Uterus (tissue), 4 donors: ENCODE results near the gene PAQR8. TPM values are rescaled to one million over a fixed set of nuclear protein-coding genes. Genes with fewer than 3 reads are reported as not detected.

Experiments used
- DNase-seq, 2 donors: peaks; one replicate each; pipeline ENCODE4 v3.0.0-alpha.2; 2019 to 2020
- H3K27ac ChIP-seq, 2 donors: fragments of 200-600 bp; sonication (generic); 1 replicate in 1 of 2; 2 replicates in 1 of 2; pipeline ENCODE4 v1.5.1; 2016 to 2018
- H3K27me3 ChIP-seq, 2 donors: fragments of 200-600 bp; sonication (generic); one replicate each; pipeline ENCODE4 v1.5.1; 2018 to 2019; ENCODE audit warnings: control low read depth in 1 of 2
- H3K36me3 ChIP-seq, 2 donors: fragments of 200-600 bp; sonication (generic); one replicate each; pipeline ENCODE4 v1.5.1; 2019; ENCODE audit warnings: control low read depth in 1 of 2
- H3K4me1 ChIP-seq, 2 donors: fragments of 200-600 bp; sonication (generic); one replicate each; pipeline ENCODE4 v1.5.1; 2018 to 2019; ENCODE audit warnings: control low read depth in 1 of 2
- H3K4me3 ChIP-seq, 2 donors: fragments of 200-600 bp; sonication (generic); 1 replicate in 1 of 2; 2 replicates in 1 of 2; pipeline ENCODE4 v1.5.1; 2018 to 2019; ENCODE audit warnings: mild to moderate bottlenecking in 1 of 2
- H3K9me3 ChIP-seq, 2 donors: fragments of 200-600 bp; sonication (generic); one replicate each; pipeline ENCODE4 v1.5.1; 2019; ENCODE audit warnings: control low read depth in 1 of 2
- CTCF ChIP-seq, 4 experiments: fragments of 200-600 bp in 2 of 4; fragments of 450-650 bp in 2 of 4; sonication (generic) in 2 of 4; IDR thresholded peaks; one replicate each; pipeline ENCODE4 v1.5.1; 2016 to 2019; ENCODE audit warnings: antibody characterized with exemption in 4 of 4, mild to moderate bottlenecking in 2 of 4, moderate library complexity in 1 of 4
- POLR2A ChIP-seq, 2 donors: fragments of 450-650 bp; IDR thresholded peaks; one replicate each; pipeline ENCODE4 v1.6.1; 2016; ENCODE audit warnings: antibody characterized with exemption in 2 of 2, mild to moderate bottlenecking in 1 of 2, moderate library complexity in 1 of 2
- intact Hi-C: fragments of 100-400 bp; cut with DNase I; formaldehyde crosslinking; loops from one replicate; pipeline ENCODE4 v1.15.1; 2023; ENCODE audit warnings: low total_unique reads
- total RNA-seq, 4 donors: library from RNA; depleted of rRNA in 3 of 4; stranded (reverse); fragments of >200 nt in 3 of 4; gene quantifications; one replicate each; pipeline versions ENCODE4 v1.1.0 to v1.2.4, GENCODE V29; 2014 to 2023
- donor health status: DM: yes; HTN: yes; CAD: no.

PAQR8 gene
- total RNA-seq, 4 donors from 2014 or later, result 12.3 to 24.7 (median 13.9) TPM

GRCh38 chr6:52324189-52324588 lies 37.8 kb upstream of the PAQR8 start:
- intact Hi-C loops, result no loop called here
- Histone ChIP-seq H3K27me3 (no peaks in the 10 kb centered on the region), H3K9me3 (no peaks in the 10 kb centered on the region), H3K27ac (no peak overlapping the region), H3K36me3 (no peaks in the 10 kb centered on the region), H3K4me1 (no peaks in the 10 kb centered on the region), H3K4me3 (no peak overlapping the region)
- DNase-seq, result no peak
- no peak for TF ChIP-seq POLR2A (IDR thresholded peaks at IDR 0.05)

DNA sequence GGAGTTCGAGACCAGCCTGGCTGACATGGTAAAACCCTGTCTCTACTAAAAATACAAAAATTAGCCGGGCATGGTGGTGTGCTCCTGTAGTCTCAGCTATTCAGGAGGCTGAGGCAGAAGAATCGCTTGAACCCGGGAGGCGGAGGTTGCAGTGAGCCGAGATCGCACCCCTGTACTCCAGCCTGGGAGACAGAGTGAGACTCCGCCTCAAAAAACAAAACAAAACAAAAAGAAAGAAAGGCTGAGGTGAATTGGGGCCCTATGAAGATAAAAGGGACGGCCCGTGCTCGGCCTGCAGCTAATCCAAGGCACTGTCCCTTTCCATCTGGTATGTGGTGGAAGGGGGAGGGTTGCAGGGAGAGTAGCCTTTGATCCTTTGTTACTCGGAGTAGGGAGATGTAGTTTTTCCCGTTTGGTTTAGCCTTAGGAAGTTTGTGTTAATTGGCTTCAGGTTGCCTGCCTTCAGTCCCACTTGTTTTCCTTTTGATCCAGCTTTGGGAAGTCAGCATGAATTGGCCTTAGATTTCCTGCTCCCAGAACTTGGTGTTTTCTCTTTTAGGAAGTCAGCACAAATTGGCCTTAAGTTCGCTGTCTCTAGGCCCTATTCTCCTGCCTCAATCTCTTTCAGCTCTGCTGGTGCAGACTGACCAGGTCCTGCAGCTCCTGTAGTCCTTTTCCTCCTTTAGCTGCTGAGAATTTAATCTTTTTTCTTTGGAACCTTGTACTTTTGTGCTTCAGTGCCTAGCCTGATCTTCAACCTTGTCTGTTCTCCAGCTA lies 36.1 kb upstream of the PAQR8 start:
- no peak overlapping the region for H3K27ac ChIP-seq
- intact Hi-C loops, result no loop called here
- H3K36me3 ChIP-seq, result no peaks in the 10 kb centered on the region
- H3K4me3 ChIP-seq, result no peak overlapping the region
- H3K27me3 ChIP-seq, result no peaks in the 10 kb centered on the region
- DNase-seq, result no peak
- no peaks in the 10 kb centered on the region for H3K9me3 ChIP-seq
- TF ChIP-seq CTCF (IDR thresholded peaks at IDR 0.05) (no peak), POLR2A (IDR thresholded peaks at IDR 0.05) (no peak)
- H3K4me1 ChIP-seq, result no peaks in the 10 kb centered on the region

DNA sequence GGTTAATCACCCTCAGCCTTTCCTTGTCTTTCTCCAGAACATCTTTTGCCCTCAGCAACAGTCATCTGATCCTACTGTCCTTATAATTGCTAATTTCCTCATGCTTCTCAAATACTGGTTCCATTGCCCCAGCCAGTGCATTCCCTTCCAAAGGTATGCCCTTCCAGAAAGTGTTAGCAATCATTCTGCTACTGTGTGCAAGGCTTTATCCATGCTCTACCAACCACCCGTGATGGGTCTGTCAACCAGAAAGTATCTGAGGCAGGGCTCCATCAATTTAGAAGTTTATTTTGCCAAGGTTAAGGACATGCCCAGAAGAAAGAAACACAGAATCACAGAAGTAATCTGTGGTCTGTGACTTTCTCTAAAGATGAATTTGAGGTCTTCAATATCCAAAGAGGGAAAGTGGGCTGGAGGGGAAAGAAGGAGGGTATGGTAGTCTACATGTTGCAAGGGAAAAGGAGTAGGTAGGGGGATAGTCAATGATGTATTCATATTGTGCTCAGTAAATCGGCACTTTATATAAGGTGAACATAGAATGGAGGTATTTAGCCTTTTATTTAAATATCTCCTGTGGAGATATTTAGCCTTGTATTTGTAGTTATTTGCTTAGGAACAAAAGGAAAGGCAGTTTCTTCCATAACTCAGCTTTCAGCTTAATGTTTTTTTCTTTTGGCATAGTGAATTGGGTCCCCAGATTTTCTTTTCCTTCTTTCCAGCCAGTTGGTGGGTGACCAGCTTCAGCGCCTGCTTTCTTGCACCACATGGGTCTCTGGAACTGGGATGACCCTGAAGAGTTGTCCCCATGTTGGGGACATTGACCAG lies 35.2 kb upstream of the PAQR8 start:
- Histone ChIP-seq H3K4me1 (no peaks in the 10 kb centered on the region), H3K4me3 (no peak overlapping the region), H3K36me3 (no peaks in the 10 kb centered on the region), H3K27ac (no peak overlapping the region), H3K27me3 (no peaks in the 10 kb centered on the region), H3K9me3 (no peaks in the 10 kb centered on the region)
- TF ChIP-seq POLR2A (IDR thresholded peaks at IDR 0.05) (no peak), CTCF (IDR thresholded peaks at IDR 0.05) (no peak)
- intact Hi-C loops, result no loop called here
- DNase-seq, result no peak

GRCh38 chr6:52328303-52328662 lies 33.7 kb upstream of the PAQR8 start:
- Histone ChIP-seq H3K27me3 (no peaks in the 10 kb centered on the region), H3K4me1 (no peaks in the 10 kb centered on the region), H3K4me3 (no peak overlapping the region), H3K9me3 (no peaks in the 10 kb centered on the region), H3K36me3 (no peaks in the 10 kb centered on the region), H3K27ac (no peak overlapping the region)
- intact Hi-C loops, result no loop called here
- no peak for TF ChIP-seq CTCF (IDR thresholded peaks at IDR 0.05)
- no peak for TF ChIP-seq POLR2A (IDR thresholded peaks at IDR 0.05)
- no peak for DNase-seq

DNA sequence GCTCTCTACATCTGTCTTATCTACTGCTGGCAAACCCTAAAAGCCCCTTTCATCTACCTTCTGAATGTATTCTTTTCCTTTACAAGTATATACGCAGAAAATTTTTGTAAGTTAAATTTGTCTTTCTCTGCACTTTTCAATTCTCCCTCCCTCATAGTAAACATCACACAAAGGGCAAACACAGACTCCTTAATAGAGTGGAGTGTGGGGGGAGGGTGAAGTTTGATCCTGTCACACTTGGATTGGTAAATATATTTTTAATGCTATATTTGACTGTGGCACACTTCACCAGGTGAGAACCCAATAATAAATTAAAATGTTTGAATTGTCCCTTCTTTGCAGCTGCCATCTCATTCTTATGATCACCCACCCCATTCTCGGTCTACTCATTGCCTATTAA lies 33.2 kb upstream of the PAQR8 start:
- Histone ChIP-seq H3K4me1 (no peaks in the 10 kb centered on the region), H3K9me3 (no peaks in the 10 kb centered on the region), H3K27me3 (no peaks in the 10 kb centered on the region), H3K4me3 (no peak overlapping the region), H3K27ac (no peak overlapping the region), H3K36me3 (no peaks in the 10 kb centered on the region)
- TF ChIP-seq POLR2A (IDR thresholded peaks at IDR 0.05), result no peak
- no peak for TF ChIP-seq CTCF (IDR thresholded peaks at IDR 0.05)
- DNase-seq, result no peak
- intact Hi-C loops, result no loop called here
